NCI-H748 (cell line): ENCODE data around the gene STK24.

ENCODE experiments used
- DNase-seq: peaks from one replicate; lab custom pipeline; 2025; ENCODE audit not compliant: unreplicated experiment; lab: John Stamatoyannopoulos, UW

STK24 gene

DNA sequence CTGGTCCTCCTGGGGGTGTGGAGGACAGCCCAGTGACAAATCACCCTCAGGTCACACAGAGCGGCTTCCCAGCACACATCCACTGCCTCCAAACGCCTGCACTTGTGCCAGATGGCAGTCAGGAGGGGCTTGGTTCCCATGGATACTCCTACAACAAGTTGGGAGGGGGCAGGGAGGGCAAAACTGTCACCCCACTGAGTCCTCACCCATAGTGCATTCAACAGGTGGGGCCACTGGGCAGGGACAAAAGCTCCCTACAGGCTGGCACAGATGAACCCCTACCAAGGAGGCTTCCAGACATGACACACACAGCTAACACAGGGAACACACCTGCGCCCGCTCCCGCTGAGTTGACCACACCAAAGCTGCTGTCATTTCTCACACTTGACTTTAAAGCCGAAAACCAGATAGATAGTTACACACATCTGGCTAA, 120.5 kb downstream of the STK24 start:
- no peak for DNase-seq

DNA sequence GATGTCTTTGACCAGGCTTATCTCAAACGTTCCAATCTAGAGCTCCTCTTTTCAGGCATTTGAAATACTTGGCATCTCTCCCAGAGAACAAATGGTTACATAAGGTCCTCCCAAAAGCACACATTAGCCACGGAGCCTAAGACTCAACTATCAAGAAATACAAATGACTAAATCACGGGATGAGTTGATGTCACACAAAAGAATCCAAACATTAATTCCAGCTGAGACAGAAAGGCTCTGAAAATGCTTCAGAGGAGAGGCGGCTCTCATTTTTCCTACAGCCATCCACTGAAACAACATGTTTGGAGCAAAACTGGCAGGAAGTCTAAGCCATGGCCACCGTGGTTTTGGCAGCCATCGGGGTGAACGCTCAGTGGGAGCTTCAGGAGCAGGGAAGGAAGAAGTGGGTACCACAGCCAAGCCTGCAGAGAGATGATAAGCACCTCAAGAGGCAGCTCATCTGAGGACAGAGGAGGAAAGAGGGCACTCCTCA, 122.5 kb downstream of the STK24 start:
- peak; percentile 47 for DNase-seq

DNA sequence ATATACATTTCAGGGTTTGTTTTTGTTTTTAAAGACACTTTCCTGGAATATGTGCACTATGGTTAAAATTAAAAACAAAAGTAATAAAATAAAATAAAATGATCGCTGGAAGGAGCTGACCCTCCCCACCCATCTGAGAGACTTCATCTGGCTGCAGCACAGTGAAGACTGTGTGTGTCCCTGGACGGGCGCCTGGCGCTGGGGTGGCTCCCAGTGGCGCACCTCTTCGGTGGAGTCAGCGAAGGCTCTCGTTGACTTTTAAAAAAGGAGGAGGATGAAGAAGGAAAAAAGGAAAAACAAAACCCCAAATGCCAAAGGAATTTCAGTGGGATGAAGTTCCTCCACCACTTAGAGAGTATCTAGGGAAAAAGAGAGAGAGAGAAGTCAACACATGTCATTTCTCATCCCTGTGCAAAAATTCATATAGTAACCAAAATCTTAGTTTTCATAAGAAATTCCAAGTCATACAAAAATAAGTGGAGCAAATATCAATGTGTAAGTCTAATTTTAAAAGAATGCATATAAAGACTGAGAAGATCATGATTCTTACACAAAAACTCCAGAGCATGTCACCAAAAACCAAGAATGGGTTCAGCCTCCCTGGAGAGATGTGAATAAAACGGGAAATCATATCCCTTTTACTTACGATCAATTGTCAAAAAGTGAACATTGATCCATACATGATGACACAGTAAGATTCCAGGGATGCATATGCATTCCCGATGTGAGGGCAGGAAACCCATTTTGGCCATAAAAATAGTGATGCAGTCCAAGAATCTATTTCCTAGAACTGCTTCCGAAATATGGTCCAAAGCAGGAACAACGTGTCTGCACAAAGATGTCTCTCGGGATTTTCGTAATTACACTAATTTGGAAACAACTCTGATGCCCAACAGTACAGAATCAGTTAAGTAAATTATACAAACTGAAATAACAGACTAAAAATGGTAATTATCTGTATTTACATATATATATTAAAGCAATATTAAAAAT, 123.8 kb downstream of the STK24 start:
- no peak for DNase-seq

DNA sequence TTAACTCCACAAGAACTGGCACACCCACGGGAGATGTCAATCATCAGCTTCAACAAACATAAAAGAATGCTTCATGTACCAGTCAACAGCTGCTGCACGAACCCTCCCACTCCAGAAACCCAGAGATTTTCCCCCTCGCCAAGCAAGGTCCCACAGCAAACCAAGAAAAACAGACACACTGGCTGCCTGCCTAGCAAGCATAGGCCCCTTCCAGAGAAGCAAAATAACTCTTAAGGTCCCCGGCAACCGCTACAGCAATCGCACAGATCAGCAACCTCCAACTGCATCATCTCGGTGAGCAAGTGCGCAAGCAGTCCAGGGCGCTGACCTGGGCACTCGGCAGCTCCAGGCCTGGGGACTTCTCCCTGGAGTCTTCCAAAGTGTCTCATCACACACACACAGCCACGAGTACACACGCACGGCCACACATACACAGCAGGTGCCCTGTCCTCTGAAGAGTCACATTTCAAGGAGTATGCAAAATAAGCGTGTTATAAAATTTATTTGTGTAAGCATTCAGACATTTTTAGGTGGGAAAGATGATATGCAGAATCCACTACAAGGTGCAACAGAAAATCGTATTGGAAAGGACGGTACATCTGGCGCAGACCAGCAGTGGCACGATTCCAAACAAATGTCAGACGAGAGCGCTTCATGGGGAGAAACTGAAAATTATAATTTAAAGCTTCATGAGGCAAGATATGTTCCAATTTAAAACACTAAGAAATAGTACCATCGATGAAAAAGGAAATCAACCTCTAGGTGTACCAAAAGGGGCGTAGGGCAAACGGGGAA, 125.0 kb downstream of the STK24 start:
- DNase-seq, result no peak

DNA sequence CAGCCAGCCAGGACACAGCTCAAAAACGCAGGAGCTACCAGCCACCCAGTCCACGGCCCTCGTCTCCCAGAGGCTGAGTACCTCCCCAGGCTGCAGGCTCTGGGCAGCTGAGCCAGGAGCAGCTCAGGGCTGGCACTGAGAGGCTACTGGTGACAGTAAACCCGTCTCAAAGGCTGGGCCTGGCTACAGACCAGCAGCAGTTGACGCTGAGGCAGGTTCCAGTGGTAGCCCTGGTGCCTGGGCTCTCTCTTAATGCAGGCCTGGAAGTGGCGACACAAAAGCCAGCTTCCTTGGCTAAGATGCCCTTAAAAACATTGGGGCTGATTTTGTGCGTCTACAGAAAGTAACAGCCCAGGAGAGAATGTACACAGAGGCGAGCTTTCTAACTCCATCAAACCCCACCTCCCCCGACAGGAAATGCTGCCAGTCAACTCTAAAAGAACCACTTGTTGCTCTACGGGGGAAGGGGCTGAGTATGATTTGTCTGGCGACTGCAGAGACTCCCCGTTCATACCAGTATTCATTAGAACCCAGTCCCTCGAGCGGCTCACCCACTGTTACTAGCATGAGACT, 126.3 kb downstream of the STK24 start:
- no peak for DNase-seq

DNA sequence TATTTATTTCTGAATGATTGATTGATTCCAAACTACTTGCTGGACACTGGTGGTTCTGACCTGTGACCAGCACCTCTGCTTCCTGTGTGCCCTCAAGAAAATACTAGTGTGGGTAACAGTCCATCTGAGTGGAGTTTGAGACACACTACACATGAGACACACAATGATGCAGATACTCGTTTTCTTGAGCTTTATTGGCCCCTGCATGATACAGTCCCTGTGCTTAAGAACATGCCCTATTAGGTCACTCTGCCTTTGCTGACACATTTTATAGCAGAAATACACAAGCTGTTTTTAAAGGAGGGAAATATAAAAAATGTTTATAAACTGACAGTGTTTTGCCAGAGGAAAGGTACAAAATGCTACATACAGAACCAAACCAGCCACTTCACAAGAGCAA, 126.9 kb downstream of the STK24 start:
- DNase-seq, result no peak

DNA sequence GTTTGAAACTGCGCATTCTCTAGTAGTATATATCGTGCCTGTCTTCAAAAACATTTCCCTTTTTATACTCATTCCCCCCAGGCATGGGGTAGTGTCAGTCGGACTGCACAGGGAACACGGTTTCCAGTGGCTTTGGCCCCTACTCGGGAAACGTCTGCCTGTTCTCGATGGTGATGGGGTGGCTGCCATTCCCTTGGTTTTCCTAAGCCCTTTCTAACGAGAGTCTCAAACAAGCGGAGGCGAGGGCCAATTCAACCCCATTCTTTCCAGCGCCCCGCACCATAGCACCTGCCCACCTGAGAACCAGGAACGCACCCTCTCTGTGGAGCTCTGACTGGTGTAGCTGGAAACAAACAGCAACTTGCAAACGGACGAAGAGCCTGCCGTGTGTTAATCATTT, 127.6 kb downstream of the STK24 start:
- DNase-seq, result no peak

DNA sequence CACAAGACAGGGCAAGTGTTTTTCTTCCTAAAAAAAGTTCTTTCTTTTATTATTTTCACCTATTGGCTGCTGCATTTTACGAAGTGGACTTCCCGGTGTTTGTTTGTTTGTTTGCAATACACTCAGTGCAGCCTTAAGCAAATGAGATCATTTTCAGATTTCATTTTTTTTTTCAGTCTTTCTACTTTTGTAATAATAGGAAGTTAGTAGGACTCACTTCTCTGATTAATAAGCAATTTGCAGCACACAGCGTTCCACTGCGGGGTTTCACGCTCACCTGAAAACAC, 128.3 kb downstream of the STK24 start:
- DNase-seq, result no peak

DNA sequence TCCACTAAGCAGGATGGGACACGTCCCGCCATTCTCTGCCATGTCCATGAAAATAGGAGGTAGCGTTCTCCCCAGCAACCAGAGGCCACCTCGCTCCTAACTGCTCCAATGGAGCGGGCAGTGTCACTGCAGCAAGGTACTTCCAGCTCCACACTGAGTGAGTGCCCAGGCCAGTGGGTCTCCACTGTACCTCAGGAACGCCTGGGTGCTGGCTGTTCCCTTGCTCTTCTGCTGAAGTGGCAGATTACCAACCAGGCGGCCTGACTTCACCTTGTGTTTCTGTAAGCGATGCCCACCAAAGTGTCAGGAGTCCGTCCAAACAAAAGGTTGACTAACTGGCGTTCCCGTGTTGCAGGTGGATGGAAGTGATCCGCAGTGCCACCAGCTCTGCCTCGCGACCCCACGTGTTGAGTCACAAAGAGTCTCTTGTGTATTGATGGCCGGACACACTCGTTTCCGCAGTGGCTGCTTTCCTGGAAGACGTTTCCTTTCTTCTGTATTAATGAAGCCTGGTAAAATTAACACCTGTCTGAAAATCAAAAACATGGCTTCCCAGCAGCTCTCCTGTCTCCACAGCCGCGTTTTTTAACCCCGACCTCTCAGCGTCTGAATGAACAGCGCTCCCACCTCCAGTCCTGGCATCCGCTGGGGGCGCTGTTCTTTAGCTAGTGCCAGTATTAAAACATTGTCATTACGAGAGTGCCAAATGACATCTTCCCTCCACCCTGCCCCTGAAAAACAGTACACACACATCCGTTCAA, 128.8 kb downstream of the STK24 start:
- peak; percentile 31 for DNase-seq

DNA sequence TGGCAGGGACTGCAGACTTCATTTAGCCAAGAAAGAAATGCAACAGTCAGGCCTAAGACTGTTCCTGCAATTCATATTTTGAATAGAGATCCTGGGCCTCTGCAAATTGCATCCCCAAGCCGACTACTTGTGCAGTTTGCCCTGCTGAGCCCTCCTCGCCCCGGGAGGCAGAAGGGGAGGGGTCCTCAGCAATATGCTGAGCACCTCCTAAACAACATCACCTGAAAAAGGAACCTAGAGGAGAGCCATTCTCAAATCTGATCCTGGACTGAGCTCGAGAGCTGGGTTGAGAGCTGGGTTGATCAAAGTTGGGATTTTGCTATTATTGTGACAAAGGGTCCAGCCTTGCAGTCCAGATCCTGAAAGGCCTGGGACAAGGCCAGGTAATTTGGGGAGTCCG, 129.8 kb downstream of the STK24 start:
- DNase-seq, result no peak

DNA sequence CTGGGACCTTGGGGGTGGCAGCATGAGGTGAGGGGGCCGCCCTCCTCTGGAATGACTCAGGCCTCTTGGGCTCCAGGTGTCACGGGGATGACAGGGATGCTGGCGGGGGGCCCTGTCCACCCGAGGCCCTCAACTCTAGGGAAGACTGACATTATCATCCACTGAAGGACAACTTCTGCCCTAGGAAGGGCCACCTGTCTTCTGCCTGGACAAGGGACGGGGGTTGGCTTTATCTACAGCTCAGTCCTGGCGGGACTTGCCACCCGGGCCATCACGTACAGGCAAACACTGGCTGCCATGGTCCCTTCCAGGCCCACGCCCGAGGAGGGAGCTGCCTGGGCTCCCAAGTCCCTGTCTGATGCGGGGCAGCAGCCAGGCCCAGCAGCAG, 130.7 kb downstream of the STK24 start:
- DNase-seq, result no peak

DNA sequence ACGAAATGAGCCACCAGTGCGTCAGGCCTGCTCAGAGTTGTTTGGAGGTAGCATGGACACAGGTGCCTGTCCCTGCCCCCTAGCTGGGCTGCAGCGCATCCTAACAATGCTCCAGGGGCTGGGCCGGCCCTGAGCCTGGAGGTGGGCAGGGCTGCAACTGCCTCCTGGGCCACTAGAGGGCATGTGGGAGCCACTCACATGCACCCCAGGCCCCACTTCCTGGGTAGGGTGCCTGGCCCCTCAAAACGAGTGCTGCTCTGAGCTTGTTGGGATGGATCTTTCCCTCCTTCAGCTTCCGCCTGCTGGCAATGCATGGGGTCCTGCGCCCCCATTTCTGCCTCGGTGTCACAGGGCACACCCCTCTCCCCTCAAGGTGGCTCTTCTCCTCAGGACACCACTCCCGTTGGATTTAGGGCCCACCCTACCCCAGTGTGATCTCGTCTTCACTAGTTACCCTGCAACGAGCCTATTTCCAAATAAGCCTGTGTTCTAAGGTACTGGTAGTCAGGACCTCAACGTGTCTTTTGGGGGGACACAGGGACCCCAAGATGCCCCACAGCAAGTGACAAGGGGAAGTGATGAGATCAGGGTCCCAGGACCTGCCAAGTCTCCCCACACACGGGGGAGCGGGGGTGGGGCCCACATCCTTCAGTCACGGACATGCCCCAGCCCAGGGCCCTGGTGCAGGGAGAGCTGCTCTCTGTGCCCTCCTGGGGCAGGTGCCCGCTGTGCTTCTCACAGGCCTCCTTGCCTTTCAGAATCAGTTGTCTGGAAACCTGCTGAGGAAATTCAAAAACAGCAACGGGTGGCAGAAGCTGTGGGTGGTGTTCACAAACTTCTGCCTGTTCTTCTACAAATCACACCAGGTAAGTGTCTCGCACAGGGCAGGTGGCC, 131.3 kb downstream of the STK24 start:
- peak; percentile 69 for DNase-seq

DNA sequence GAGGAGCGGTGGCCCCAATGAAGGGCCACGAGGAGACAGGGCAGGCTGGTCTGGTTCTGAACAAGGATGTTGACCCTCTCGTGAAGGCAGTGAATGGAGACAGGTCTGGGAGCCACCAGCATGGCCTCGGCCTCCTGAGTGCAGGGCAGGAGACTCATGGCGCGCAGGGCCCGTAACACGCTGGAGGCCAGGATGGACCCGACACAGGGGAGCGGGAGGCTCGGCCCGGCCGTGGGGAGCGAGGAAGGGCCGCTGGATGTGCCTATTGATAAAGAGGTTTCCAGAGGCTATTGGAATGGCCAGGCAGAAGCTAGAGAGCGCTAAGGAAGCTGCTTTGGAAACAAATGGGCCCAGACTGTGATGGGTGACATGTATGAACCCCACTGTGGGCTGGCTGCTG, 132.5 kb downstream of the STK24 start:
- no peak for DNase-seq

DNA sequence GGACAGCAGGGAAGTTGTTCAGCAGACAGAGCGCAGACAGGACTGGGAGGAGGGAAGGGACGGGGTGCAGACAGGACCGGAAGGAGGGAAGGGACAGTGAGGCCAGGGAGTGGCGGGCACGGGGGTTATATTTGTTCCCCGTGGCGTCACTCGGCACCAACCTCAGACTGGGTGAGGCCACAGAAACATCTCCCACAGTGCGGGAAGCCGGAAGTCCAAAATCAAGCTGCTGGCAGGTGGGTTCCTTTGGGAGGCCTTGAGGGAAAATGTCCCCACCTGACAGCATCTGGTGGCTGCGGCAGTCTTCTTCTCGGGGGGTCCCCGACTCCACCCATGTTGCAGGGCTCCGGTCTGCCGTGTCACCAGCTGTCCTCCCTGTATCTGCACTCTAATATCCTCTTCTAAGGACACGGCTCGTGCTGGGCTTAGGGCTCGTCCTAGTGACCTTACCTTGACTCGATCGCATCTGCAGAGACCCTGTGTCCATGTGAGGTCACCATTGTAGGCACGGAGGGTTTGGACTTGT, 133.0 kb downstream of the STK24 start:
- no peak for DNase-seq

DNA sequence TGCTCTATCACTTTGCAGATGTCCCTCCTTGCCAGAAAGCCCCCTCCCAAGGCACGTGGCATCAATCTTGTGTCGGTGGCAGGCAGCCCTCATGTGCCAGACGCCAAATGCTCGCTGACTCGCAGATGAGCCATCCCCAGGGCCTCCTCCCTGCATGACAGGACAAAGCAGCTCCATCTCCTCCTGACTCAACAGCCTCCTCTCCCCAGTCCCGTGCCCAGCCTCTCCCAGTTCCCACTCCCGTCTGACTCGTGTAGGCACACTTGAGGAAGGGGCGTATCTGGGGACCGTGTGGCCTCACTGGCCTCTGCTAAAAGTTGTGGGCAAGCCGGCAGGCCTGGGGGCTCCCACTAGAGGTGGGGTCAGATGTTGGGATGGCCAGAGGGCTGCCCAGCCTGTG, 133.6 kb downstream of the STK24 start:
- DNase-seq, result no peak

DNA sequence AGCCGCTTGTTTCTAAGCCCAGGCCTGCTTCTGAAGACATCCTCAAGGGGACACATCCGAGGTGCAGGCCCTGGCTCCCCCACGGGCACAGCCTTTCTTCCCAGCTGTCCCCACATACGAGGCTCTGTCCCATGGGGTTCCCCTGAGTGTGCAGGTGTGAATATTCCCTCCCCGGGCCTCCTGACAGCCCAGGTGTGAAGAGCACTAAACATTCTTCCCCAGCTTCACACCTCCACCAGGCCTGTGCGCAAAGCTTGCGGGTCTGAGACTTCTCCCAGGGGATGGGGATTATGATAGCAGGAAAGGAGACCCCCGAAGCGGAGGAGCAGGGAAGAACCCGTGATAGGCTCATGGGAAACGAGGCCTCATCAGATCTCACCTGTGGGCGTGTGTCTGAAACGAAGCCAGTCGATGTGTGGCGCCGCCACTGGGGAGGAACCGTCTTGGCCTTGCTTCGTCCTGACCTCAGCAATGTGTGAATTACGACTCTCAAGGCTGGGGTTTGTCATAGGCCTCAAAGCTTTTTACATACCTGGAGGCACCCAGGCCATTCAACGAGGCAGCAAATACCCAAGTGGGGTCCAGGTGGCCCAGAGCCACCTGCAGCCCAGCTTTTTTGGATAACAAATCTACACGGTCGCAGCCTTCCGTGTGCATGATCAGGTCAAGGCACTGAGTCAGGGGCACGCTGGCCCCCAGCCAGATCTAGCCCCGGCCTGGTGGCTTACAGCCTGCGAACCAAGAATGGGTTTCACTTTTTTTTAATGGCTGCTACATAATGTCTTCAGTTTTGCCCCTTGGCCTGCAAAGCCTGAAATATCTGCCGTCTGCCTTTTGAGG, 134.3 kb downstream of the STK24 start:
- no peak for DNase-seq

DNA sequence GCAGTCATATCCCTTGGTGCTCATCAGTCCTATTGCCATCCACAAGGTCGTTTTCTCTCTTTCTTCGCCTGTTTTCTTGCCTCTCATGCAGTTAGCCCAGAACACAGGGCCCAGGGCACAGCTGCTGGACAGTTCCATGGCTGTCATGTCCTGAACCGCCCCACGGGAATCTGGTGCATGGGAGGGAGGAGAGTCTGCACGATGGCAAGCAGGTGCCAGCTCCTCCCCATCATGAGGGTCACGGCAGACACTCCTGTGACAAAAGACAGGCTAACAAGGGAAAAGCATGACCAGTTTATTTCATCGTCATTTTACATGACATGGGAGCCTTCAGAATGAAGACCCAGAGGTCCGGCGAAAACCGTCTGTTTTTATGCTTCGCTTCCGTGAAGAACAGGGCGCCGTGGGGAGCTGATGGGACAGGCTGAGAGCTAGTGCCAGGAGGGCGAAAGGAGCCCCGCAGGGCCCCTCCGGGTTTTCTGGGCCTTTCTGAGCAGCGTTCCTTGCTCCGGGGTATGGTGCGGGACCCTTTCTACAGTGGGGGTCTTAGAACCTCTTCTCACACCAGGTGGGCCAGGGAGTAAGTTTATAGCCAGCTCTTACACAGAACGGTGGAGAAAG, 135.7 kb downstream of the STK24 start:
- no peak for DNase-seq

DNA sequence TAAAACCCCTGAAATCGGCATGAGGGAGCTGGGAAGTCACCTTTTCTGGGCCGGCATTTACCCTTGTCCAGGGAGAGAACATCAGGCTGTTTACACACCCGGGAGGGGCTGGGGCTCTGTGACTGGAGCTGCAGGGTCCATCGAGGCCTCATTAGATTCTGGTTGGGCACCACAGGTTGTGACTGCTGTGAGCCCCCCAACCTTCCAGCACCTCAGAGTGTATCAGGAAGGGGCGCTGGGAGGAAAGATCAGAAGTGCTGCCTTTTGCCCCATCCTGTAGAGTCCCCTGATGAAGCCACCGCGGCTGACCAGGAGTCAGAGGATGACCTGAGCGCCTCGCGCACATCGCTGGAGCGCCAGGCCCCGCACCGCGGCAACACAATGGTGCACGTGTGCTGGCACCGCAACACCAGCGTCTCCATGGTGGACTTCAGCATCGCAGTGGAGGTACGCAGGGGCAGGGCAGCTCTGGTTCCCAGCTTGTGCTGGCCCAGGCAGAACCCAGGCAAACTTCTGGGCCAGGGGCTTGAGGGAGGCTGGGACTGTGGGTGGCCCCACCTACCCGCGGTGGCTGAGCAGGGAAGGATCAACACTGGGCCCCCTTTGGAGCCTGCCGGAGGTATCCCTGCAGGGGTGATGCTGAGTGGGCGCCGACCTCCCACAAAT, 136.4 kb downstream of the STK24 start:
- DNase-seq, result no peak
